Activated naive CD4-positive, alpha-beta T cell treated with anti-CD3 and anti-CD28 coated beads, Interleukin-2, amount 50 U/mL, for 24 hours (primary cell): ENCODE results near the gene UNC5A.

Experiments
- H3K27ac Mint-ChIP-seq: one replicate; pipeline ENCODE4 v1.8.0; 2021; ENCODE audit warnings: mild to moderate bottlenecking, mixed read lengths
- H3K27me3 Mint-ChIP-seq: one replicate; pipeline ENCODE4 v1.8.0; 2021; ENCODE audit warnings: mixed read lengths
- H3K36me3 Mint-ChIP-seq: one replicate; pipeline ENCODE4 v1.8.0; 2021; ENCODE audit warnings: mixed read lengths
- H3K4me1 Mint-ChIP-seq: one replicate; pipeline ENCODE4 v1.8.0; 2021; ENCODE audit warnings: mixed read lengths
- H3K4me3 Mint-ChIP-seq: one replicate; pipeline ENCODE4 v1.8.0; 2021; ENCODE audit warnings: mild to moderate bottlenecking, mixed read lengths
- H3K9me3 Mint-ChIP-seq: one replicate; pipeline ENCODE4 v1.8.0; 2021; ENCODE audit warnings: mixed read lengths

Gene UNC5A

DNA sequence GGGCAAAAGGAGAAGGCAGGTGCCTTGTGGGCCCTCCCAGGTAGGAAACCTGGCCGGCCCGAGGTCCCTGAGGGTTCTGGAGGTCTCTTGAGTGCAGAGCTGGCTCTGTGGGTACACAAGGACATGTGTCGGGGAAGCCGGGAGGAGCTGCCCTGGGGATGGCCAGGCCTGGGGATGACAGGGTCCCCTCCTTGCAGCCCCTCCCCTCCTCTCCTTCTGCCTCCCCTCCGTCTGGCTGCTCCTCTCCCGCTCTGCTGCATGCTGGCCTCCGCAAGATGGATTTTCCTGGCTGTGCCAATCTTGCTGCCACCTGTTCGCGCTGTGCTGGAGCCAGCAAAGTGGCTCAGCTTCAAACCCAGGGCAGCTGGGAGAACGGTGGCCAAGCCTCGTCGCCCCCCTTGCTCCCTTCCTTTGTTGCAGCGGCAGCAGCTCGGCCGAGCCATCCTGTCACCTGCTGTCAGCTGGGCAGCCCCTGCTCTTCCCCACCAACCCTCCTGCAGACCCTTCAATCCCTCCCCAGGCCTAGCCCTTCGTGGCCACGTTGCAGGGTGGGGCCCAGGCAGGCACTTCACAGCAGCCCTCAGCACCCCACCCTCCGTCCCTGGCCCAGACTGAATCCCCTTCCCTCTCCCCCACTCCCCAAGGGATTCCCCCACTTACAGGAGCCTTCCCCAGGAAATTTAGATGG, 17.6 kb upstream of the UNC5A start:
- no peaks in the 10 kb centered on the region for H3K36me3 Mint-ChIP-seq
- H3K4me1 Mint-ChIP-seq, result no peaks in the 10 kb centered on the region
- no peak overlapping the region for H3K27ac Mint-ChIP-seq
- H3K27me3 Mint-ChIP-seq, result peaks cover 40% of the 10 kb centered on the region
- no peaks in the 10 kb centered on the region for H3K9me3 Mint-ChIP-seq
- H3K4me3 Mint-ChIP-seq, result no peak overlapping the region

DNA sequence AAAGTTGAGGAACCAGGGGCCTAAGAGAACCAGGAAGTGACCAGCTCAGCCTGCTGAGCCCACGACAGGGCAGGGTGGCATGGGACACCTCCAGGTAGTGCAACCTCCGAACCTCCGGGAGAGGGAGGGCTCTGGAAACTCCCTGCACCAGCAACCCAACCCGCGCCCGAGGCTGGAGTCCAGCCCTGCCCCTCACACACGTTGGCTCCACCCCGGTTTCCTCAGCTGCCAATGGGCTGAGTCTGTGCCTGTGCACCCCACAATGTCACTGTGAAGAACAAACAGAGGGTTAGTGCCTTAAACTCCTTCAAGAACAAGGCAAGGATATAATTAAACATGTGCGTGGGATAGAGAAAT, 17.0 kb upstream of the UNC5A start:
- no peak overlapping the region for H3K4me3 Mint-ChIP-seq
- peaks cover 36% of the 10 kb centered on the region for H3K27me3 Mint-ChIP-seq
- H3K36me3 Mint-ChIP-seq, result no peaks in the 10 kb centered on the region
- no peak overlapping the region for H3K27ac Mint-ChIP-seq
- H3K4me1 Mint-ChIP-seq, result no peaks in the 10 kb centered on the region
- H3K9me3 Mint-ChIP-seq, result no peaks in the 10 kb centered on the region

DNA sequence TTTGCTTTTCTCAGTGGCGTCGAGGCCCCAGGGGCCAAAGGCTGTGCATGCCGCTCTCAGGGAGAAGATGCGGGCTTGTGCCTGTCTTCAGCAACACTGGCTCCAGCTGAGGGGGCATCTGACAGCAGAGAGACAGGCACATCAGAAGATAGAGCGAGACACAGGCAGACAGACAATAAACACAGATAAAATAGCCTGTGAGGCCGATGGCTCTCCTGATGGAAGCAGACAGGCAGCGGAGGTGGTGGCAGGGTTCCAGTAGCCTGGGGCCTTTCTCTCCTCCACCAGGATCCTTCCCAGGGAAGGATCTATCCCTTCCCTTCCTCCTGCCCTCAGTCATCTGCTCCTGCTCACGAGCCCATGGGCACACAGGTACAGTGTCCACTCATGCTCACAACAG, 16.6 kb upstream of the UNC5A start:
- Mint-ChIP-seq H3K4me1 (no peaks in the 10 kb centered on the region), H3K4me3 (no peak overlapping the region), H3K27ac (no peak overlapping the region), H3K27me3 (peaks cover 36% of the 10 kb centered on the region), H3K9me3 (no peaks in the 10 kb centered on the region), H3K36me3 (no peaks in the 10 kb centered on the region)

DNA sequence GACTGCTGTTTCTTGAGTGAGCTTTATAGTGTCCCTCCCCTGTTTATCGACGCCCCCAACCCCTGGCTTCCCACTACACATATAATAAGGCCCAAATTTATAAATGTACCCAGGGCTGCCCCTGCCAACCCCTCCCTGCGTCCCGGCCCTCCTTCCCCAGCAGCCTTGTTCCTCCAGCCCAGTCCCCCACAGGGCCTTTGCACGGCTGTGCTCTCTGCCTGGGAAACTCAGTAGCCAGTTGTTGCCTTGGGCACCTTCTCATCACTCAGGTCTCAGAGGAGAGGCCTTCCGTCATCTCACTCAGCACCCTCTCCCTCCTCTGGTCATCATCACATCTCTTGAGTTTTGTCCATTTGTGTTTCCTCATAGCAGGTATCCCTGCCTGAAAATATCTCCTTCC, 15.8 kb upstream of the UNC5A start:
- Mint-ChIP-seq H3K27me3 (peaks cover 31% of the 10 kb centered on the region), H3K27ac (no peak overlapping the region), H3K4me1 (no peaks in the 10 kb centered on the region), H3K36me3 (no peaks in the 10 kb centered on the region), H3K9me3 (no peaks in the 10 kb centered on the region), H3K4me3 (no peak overlapping the region)

DNA sequence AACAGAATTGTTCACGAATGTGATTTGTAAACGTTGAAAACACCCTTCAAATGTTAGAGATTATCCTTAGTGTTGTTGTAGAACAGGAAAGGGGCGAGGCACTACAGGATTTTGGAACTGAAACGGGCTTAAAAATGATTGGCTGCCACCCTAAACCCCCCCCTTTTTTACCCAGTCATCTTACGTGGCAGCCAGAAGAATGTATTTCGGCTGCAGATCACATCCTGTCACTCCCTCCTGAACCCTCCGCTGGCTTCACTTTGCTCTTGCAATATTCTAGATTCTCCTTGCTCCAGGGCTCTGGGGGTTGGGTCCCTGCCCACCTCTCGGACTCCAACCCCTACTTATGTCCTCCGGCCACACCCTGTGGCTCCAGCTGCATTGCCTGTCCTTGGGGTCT, 13.9 kb upstream of the UNC5A start:
- Mint-ChIP-seq H3K36me3 (no peaks in the 10 kb centered on the region), H3K4me1 (no peaks in the 10 kb centered on the region), H3K27me3 (peaks cover 29% of the 10 kb centered on the region), H3K9me3 (no peaks in the 10 kb centered on the region), H3K4me3 (no peak overlapping the region), H3K27ac (no peak overlapping the region)

DNA sequence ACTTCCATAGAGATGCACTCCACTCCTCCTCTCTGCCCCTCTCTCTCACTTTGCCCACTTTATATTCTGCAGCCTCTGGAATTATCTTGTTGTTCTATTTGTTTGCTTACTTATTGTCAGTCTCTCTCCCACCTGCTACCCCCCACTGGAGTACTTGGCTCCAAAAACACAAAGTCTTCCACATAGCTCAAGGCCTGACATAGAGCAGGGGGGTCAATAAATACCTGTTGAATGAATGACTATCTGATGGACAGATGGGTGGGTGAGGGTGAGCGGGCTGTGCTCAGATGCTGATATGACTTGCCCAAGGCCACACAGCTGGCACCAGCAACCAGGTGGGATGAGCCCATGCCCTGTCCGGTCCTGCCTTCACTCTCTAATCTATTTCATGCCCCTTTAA, 13.4 kb upstream of the UNC5A start:
- Mint-ChIP-seq H3K27me3 (peaks cover 29% of the 10 kb centered on the region), H3K27ac (no peak overlapping the region), H3K4me3 (no peak overlapping the region), H3K36me3 (no peaks in the 10 kb centered on the region), H3K4me1 (no peaks in the 10 kb centered on the region), H3K9me3 (no peaks in the 10 kb centered on the region)

DNA sequence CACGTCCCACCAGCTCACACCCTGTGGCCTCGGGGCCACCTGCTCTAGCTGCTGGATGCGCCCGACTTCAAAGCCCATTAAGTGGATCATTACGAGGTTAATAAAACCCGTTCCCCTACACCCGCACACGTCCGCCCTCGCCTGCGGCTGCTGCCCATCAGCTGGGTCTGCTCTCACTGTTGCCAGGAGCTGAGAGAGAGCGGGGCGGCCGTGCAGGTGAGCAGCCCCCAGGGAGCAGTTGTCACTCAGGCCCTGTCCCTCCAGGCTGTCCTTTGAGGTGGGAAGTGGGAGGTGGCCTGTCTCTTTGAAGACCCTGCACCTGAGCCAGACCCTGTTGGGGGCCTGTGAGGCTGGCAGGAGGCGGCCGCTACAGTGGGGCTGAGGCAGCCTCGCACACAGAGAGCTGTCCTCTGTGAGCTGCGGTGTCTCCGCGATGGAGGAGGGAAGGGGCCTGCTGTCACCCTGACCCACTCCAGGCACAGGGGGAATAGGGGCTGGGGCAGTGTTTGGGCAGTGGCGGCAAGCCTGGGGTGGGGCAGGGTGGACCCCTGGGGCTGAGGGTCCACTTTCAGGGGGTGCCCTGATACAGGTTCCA, 12.8 kb upstream of the UNC5A start:
- Mint-ChIP-seq H3K36me3 (no peaks in the 10 kb centered on the region), H3K9me3 (no peaks in the 10 kb centered on the region), H3K4me3 (no peak overlapping the region), H3K27me3 (peaks cover 30% of the 10 kb centered on the region), H3K4me1 (no peaks in the 10 kb centered on the region), H3K27ac (no peak overlapping the region)

DNA sequence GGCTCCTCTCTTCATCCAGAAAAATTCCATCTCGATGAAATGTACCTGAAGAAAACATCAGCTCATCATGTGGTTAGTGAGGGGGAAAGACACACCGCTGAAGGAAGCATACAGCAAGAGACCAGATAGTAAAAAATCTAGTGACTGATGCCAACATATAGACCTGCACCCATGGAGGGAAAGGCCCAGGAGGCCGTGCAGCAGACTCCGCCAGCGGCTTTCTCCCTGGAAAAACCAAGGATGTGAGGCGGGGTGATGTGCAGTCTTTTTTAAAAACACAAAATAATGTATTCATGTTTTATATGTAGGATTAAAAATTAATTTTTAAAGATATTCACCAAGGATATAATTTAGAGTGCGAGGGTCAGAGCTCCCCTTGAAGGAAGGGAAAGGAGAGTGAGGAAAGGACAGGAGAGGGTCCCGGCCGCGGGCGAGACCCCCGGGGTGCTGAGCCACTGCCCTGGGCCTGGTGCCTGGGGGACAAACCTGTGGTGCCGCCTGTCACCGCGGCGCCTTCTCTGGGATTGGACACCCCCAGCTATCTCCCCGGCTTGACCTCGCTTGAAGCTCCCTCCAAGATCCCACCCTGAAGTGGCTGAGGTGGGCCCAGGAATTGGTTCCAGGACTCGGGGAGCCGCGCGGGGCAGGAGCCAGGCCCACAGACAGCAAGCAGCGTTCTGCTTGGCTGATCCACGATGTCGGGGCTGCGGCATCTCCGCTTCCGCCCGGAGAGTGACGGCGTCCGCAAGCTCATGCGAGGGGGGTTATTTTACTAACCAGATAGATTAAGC, 12.1 kb upstream of the UNC5A start:
- Mint-ChIP-seq H3K36me3 (no peaks in the 10 kb centered on the region), H3K4me3 (no peak overlapping the region), H3K9me3 (no peaks in the 10 kb centered on the region), H3K27ac (no peak overlapping the region), H3K4me1 (no peaks in the 10 kb centered on the region), H3K27me3 (peaks cover 30% of the 10 kb centered on the region)

DNA sequence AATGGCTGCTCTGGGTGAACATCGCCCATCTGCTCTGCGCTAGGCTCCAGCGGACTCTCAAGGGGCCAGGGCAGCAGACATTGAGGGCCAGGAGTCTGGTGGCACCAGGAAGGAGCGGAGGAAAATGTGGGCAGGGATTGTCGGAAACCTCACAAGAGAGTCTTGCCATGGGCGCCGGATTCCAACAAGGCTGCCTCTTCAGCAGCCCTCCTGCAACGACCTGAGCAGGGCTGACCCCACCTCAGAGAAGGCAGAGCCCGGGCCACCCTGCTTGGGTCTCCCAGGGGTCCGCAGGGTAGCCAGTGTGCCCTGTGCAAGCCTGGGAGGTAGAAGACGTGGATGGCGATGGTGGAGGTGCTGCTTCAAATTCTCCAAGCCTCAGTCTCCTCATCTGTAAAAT, 11.4 kb upstream of the UNC5A start:
- Mint-ChIP-seq H3K9me3 (no peaks in the 10 kb centered on the region), H3K4me1 (no peaks in the 10 kb centered on the region), H3K4me3 (no peak overlapping the region), H3K27ac (no peak overlapping the region), H3K36me3 (no peaks in the 10 kb centered on the region), H3K27me3 (peaks cover 32% of the 10 kb centered on the region)

DNA sequence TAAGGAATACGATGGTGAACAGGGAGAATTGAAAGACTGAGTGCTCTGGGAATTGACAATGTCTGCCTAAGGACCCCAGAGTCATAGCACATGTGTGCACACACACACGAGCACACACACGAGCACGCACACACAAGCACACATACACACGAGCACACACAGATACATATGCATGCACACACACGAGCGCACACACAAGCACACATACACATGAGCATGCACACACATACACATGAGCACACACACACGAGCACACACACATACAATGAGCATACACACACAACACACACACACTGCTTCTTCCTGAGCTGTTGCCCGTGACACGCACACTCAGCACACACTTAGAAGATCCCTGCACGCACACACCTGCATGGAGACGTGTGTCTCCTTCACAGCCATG, 10.9 kb upstream of the UNC5A start:
- no peak overlapping the region for H3K27ac Mint-ChIP-seq
- H3K27me3 Mint-ChIP-seq, result peaks cover 33% of the 10 kb centered on the region
- H3K36me3 Mint-ChIP-seq, result no peaks in the 10 kb centered on the region
- no peak overlapping the region for H3K4me3 Mint-ChIP-seq
- H3K4me1 Mint-ChIP-seq, result no peaks in the 10 kb centered on the region
- H3K9me3 Mint-ChIP-seq, result no peaks in the 10 kb centered on the region

DNA sequence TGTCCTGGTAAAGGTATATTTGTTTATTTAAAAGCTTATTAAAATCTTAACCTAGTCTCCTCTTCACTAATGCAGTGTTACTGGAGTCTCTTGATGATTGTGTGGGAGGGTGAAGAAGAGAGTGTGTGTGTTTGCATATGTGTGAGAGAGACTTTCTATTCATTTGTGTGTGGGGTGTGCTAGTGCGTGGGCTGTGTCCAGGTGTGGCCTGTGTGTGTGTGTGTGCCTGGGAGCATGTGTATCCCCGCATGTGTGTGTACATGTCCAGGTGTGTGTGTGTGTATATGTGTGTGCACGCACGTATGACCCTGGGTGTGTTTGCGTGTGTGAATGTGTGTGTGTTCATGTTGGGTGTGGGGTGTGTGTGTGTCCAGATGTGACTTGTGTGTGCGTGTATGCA, 10.3 kb upstream of the UNC5A start:
- no peaks in the 10 kb centered on the region for H3K9me3 Mint-ChIP-seq
- no peaks in the 10 kb centered on the region for H3K36me3 Mint-ChIP-seq
- H3K4me1 Mint-ChIP-seq, result no peaks in the 10 kb centered on the region
- no peak overlapping the region for H3K27ac Mint-ChIP-seq
- H3K27me3 Mint-ChIP-seq, result peaks cover 32% of the 10 kb centered on the region
- H3K4me3 Mint-ChIP-seq, result no peak overlapping the region

DNA sequence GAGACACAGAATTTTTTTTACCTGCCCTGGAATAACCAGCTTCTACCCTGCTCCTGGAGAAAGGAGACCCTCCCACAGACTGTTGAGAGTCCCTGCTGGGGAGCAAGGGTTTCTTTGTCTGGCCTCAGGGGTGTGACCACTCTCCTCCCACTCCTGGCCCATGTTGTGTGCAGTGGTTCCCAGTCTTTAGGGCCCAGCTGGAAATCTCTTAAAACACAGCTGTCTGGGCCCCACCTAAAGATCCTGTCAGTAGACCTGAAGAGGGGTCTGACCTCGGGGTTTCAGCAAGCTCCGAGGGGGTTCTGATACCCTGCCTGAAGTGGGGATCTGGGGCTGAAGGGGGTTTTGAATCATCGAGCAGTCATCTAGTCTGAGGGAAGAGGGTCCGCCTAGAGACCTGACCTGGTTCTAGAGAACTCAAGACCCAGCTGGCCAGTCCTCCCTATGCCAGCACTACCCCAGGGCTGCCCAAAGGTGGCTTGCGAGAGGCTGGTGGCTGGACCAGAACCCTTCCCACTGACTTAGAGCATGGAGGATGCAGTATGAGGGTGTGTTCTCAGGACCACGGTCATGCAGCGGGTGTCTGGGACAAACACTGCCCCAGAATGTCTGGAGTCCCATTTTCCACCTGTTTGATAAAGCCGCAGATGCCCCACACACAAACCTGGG, 8.1 kb upstream of the UNC5A start:
- H3K27me3 Mint-ChIP-seq, result peaks cover 25% of the 10 kb centered on the region
- H3K27ac Mint-ChIP-seq, result no peak overlapping the region
- no peaks in the 10 kb centered on the region for H3K9me3 Mint-ChIP-seq
- H3K36me3 Mint-ChIP-seq, result no peaks in the 10 kb centered on the region
- H3K4me3 Mint-ChIP-seq, result no peak overlapping the region
- H3K4me1 Mint-ChIP-seq, result no peaks in the 10 kb centered on the region

DNA sequence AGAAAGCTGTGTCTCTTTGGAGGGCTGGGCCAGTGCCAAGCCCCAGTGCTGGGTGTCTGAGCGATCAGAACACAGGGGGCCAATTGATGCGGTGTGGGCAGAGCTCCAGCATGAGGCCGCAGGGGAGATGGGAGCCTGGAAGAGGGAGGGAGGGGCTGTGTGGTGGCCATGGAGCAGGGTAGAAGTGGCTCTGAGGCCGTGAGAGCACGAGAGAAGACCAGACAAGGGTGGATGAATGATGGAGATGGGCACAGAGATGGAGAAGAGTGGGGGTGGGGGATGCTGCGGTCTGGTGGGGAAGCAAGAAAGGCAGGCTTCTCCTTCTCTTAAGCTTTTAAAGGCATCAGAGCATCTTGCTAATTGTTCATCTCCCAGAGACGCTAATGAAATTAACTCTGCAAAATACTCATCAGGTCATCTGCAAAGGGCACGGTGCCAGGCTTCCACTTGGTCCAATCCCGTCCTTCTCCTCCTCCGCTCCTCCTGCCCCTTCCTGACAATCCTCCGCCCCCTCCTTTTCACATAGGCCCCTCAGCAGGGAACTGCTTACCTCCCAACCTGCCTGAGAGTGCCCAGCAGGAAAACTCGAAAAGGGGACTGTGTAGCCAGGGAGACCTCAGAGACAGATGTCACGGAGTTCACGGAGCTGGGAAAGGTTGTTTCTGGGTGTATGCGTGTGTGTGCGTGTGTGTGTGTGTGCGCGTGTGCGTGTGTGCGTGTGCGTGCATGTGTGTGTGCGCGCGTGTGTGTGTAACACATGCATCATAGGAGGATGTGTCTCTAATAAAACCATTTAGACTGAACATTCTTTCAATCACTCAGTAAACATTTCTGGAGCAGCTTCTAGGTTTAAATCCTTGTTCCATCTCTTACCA, 7.1 kb upstream of the UNC5A start:
- H3K4me3 Mint-ChIP-seq, result no peak overlapping the region
- H3K27me3 Mint-ChIP-seq, result peaks cover 31% of the 10 kb centered on the region
- no peaks in the 10 kb centered on the region for H3K9me3 Mint-ChIP-seq

DNA sequence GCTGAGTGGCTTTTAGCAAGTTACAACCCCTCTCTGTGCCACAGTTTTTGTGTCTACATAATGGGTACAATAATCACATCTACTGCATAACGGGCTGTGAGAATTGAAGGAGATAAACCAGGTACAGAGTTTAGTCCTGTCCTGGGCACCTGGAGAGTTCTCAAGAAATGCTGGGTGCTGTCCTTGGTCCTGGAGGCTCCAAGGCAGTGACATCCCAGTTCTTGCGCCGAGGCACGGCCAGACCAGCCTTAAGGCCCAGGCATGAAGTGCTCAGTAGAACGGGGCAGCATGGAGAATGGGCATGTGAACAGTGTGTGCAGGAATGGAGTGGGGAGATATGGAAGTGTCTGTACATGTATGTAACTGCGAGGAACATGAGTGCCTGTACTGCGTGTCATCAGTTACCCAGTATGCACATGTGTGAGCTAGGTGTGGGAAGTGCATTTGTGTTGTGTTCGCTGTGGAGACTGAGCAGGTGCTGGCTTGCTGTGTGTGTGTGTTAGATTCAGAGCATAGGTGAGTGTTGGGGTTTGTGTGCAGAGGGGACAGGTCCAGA, 6.3 kb upstream of the UNC5A start:
- peaks cover 2% of the 10 kb centered on the region for H3K4me1 Mint-ChIP-seq
- no peaks in the 10 kb centered on the region for H3K9me3 Mint-ChIP-seq
- H3K4me3 Mint-ChIP-seq, result no peak overlapping the region
- no peak overlapping the region for H3K27ac Mint-ChIP-seq
- no peaks in the 10 kb centered on the region for H3K36me3 Mint-ChIP-seq
- peaks cover 36% of the 10 kb centered on the region for H3K27me3 Mint-ChIP-seq

More for the DNA sequence above, 7.1 kb upstream of the UNC5A start:
- no peaks in the 10 kb centered on the region for H3K4me1 Mint-ChIP-seq
- no peaks in the 10 kb centered on the region for H3K36me3 Mint-ChIP-seq
- H3K27ac Mint-ChIP-seq, result no peak overlapping the region

DNA sequence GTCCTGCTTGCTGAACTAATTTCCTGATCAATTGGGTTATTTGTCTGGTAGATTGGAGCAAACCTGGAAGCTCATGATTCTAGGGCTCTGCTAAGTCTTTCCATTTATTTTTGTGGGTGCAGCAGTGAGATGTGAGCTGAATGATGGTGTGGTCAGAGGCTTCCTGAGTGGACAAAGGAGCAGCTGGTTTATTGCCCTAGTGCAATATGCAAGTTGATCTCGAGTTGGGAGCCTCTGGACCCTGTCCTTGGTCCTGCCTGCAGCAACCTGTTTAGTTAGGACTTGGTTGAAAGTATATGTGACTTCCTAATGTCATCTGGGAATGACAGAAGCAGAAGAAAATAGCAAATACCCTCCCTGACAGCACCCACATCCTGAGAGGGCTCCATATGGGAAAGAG, 4.2 kb upstream of the UNC5A start:
- Mint-ChIP-seq H3K4me1 (peaks cover 9% of the 10 kb centered on the region), H3K27me3 (peaks cover 43% of the 10 kb centered on the region), H3K36me3 (no peaks in the 10 kb centered on the region), H3K9me3 (no peaks in the 10 kb centered on the region), H3K27ac (no peak overlapping the region), H3K4me3 (no peak overlapping the region)
